Measurements from ENCODE around the gene ZNF148.
"Not testable (repeated sequence)": the region's sequence is repeated elsewhere in the genome, so short reads cannot be mapped to it uniquely, and the experiment has no call there.

ZNF148 gene, protein sequence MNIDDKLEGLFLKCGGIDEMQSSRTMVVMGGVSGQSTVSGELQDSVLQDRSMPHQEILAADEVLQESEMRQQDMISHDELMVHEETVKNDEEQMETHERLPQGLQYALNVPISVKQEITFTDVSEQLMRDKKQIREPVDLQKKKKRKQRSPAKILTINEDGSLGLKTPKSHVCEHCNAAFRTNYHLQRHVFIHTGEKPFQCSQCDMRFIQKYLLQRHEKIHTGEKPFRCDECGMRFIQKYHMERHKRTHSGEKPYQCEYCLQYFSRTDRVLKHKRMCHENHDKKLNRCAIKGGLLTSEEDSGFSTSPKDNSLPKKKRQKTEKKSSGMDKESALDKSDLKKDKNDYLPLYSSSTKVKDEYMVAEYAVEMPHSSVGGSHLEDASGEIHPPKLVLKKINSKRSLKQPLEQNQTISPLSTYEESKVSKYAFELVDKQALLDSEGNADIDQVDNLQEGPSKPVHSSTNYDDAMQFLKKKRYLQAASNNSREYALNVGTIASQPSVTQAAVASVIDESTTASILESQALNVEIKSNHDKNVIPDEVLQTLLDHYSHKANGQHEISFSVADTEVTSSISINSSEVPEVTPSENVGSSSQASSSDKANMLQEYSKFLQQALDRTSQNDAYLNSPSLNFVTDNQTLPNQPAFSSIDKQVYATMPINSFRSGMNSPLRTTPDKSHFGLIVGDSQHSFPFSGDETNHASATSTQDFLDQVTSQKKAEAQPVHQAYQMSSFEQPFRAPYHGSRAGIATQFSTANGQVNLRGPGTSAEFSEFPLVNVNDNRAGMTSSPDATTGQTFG

DNA sequence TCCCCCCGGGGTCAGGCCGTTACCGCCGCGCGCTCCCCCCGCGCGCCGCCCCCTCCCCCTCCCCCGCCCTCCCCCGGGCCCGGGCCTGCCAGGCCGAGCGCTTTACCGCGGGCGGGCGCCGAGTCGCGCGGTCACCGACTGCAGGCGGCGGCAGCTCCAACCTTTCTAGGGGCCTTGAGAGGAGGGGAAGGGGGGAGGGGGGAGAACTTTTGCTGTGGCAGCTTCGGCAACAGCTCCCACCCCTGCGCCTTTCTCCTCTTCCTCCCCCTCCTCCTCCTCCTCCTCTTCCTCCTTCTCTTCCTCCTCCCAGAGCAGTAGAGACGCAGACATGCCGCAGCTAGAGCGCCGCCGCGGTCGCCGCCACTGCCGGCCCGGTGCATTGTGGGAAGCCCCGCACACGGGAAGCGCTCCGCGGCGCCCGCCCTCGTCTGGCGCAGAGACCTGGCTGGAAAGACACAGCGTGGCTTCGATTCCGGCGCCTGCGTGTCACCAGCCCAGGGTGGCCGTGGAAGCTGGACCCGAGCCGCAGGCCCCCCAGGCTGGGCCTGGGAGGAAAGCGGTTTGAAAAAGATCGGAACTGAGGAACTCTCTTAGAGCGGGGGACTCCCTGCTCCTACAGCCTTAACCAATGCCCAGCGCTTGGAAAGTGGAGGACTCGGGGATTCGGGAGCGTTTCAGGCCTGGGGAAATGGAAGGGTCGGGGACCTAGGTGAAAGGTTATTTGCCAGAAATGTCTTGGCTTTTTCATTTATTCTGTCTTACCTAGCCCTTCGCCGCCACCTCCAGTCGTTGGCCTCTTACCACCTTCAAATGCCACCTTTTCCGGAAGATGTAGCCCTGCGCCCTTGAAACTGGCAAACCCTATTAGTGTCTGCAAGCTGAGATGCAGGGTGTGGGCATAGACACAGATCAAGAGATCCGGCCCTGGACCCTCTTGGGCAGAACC is at the start of gene ZNF148:
Gene ZNF148 (minus strand): TSS at position 330 of the 946 bp plus-strand sequence. CDS start 61,685 bp downstream, outside the sequence.
- peak; percentile 97 for DNase-seq

DNA sequence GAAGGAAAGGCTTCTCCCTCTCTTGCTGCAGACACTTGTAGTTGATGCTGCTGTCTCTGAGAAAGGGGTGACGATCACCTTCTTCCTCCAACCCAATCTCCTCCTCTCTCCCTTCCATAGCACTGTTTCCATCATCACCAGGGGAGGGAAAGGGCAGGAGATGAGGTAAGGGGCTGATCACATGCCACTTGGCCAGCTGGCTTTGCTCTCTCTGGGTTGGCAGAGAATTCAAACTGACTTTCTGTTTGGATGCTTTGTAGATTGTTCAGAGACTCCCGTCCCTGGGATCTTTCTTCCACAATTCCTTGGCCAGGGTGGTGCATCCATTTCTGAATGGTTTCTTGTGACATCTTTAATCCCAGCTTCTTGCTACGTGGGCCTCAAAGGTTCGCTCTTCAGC is 43.2 kb upstream of the ZNF148 start:
- no peak for DNase-seq

DNA sequence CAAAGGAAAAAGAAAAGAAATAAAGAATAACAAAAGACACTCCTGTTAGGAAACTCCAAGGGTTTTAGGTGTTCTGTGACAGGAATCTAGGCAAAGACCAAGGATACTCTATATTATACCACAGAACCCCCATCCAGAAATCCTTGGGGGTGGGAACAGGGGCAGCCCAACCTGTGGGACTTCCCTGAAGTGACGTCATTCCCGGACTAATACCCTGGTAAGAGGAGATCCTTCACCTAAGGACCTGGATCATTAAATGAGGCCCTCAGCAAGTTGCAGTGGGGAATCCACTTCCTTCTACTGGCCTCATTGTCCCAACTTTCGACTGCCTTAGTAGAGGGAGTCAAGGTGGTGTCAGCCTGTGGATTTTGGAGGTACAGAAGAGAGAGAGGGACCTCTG is 41.1 kb upstream of the ZNF148 start:
- DNase-seq: no peak

DNA sequence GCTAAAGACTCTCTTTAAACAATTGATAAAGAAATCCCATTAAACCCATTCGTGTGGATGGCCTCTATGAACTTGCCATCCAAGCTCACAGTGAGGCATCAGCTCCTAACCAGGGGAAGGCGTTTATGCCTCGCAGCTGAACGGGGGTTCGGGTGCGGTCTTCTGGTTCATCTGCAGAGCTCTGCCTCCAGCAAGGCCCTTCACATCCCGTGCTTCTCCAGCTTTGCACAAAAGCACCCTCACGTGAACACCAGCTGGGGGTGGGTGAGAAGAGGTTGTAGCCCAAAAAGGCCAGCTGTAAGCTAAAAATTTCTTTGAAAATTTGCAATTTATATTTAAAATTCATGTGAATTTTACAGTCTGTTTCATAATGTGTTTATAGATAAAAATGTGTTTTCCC is 39.5 kb upstream of the ZNF148 start:
- no peak for DNase-seq

DNA sequence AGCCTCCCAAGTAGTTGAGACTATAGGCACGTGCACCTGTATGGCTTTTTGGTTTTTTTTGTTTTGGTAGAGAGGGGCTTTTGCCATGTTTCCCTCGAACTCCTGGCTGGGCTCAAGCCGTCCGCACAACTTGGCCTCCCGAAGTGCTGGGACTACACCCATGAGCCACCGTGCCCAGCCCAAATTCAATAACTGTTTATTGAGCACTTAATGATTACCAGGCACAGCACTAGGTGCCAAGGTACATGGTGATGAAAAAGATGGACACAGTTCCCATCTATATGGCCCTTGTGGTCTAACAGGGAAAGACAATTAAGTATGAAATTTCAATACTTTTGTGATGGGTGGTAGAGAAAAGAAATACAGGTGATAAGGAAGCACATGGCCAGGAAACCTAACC is 35.8 kb upstream of the ZNF148 start:
- DNase-seq: no peak

DNA sequence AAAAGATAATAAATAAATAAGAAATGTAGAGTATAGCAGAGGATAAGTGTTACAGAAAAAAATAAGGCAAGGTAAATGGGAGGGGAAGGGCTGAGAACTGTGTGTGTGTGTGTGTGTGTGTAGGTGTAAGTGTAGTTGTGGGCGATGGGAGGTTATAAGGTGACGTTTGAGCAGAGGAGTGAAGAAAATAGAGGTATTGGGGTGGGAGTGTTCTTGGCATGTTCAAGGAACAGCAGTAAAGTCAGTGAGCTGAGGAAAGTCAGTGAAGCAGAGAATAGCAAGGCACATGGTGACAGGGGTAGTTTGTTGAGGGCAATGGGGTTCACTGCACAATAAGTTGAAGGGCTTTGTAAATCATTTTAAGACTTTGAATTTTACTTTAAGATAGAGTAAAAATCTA is 30.9 kb upstream of the ZNF148 start:
- DNase-seq: no peak

DNA sequence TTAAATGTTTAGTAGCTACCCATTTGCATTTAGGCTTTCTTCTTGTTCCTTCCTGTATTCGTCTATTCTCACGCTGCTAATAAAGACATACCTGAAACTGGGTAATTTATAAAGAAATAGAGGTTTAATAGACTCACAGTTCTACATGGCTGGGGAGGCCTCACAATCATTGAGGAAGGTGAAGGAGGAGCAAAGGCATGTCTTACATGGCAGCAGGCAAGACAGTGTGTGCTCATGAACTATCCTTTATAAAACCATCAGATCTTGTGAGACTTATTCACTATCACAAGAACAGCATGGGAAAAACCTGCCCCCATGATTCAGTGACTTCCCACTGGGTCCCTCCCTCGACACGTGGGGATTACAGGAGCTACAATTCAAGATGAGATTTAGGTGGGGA is 30.4 kb upstream of the ZNF148 start:
- not testable (repeated sequence) for DNase-seq

DNA sequence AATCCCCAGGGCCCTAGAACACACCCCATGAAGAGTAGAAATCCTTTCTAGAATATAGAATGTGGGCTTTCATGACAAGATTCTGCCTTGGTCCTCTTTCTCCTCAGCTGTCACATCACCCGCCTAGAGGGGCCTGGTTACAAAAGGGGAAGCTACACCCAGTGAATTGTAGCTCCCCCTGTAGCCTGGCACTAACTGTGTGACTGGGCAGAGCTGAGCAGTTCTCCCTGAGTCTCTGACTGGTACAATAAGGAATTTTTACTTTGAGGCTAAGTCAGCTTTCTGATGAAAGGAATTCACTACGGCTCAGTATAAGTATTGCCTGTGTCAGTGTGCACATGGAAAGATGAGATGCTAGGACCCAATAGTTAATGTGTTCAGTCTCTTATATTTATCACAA is 28.7 kb upstream of the ZNF148 start:
- DNase-seq: no peak

DNA sequence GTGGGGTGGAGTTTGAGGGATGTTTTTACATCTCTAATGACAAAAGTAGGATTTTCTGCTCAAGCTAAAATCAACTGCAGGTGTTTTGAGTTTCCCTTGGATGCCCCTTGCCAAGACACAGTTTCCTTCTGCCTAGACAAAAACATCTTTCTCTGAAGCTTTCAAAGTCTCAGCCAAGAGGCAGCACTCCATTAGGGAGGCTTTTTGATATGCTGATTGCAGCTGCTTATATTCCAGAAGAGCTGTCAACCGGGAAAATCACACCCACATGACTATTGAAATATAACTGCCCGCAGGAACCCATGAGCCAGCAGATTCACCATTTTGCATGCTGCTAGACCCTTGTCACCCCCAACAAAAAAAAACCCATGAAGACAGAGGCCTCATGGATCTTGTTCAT is 27.5 kb upstream of the ZNF148 start:
- no peak for DNase-seq

DNA sequence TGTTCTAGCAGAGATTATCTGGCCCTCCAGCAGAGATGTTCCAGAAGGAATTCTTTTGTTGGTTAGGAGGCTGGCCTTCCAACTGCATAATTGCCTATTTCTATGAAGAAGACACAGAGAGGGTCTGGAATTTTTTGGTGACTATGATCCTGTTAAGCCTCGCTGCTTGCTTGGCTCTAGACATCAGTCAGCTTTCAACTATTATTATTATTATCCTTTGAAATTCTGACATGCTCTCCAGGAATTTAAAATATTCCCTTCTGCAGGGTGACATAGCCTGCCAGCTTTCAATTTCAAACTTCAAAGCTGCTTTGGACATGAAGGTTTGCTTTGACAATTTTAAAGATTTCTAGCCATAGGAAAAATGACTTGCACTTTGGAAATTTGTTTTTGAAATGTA is 26.3 kb upstream of the ZNF148 start:
- no peak for DNase-seq

DNA sequence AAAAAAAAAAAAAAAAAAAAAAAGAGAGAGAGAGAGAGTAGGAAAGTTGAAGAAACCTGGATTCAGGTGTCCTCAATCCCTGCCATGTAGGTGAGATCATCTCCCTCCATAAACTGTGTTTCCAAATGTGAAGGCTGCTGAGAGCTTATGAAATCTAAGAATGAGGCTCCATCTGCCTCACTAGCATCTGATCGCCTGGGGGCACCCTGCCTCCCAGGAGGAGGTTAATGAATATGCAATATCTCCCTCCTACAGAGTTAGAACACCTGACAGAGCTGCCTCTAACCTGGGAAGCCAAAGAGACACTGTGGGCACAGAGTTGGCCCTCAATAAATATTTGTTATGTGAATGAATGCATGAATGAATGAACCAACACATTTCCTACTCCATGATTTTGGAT is 23.8 kb upstream of the ZNF148 start:
- no peak for DNase-seq

DNA sequence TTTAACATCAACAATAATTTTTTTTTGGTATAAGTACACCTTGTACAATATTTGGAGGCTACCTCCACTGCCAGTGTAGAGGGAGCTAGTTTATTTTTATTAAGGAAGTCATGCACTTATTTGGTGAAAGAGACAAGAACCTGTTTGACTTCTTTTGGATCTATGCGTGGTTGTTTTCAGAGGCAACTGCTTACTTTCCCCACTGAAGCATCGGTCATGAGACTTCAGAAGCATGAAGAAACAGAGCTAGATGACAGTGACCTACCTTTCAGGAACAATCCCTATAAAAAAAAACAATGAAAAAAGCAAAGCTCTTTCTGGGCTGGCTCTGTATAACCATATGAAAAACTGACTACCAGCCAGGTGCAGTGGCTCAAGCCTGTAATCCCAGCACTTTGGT is 20.0 kb upstream of the ZNF148 start:
- DNase-seq: no peak

DNA sequence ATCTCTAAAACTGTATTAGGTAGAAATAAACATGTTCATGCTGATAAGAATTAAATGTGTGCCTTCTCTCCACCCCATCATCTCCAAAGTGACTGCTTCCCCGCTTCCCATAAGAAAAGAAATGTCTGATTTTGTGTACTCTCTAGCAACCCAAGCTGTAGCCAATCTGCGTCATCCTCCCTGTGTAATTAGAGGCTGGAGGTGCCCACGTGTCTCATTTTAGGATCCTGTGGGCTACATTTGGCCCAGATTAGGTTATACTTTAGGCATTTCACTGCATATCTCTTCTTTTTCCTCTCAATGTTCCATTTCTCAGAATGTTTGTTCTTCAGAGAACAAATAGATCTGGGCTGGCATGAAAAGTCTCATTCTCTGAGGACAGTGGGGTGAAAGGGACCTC is 19.3 kb upstream of the ZNF148 start:
- DNase-seq: no peak

DNA sequence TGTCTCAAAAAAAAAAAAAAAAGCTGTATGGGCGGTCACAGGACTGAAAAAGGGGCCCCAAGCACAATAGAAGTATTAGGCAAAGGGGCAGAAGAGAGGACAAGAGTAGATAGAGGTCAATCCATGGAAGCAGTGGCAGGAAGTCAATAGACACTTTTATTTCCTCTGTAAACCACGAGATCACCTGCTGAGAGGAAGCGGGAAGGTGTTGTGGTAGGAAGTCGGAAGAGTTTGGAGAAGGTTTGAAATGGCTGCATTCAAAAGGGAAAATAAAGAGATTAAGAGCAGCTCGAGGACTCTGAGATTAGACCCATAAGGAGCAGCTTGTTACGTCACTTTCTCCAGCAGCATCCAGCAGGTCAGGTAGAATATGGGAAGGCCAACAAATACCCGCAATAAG is 14.2 kb upstream of the ZNF148 start:
- no peak for DNase-seq

DNA sequence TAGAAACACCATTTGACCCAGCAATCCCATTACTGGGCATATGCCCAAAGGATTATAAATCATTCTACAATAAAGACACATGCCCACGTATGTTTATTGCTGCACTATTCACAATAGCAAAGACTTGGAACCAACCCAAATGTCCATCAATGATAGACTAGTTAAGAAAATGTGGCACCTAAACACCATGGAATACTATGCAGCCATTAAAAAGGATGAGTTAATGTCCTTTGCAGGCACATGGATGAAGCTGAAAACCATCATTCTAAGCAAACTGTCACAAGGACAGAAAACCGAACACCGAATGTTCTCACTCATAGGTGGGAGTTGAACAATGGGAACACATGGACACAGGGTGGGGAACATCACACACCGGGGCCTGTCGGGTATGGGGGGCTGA is 13.2 kb upstream of the ZNF148 start:
- DNase-seq: not testable (repeated sequence)

DNA sequence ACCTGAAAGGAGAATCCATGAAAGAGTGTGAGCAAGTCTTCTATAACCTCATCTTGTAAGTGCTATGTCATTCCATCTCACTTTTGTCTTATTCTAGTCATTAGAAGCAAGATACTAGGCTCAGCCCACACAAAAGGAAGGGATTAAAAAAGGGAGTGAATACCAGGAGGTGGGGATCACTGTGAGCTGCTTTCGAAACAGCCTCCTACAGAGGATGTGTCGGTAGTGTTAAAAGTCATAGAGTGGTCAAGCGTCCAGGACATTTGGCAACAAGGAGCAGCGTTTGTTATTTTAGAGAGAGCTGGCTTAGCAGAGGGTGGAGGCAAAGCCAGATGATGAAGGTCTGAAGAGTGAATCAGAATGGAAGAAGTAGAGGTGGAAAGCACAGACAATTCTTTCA is 11.7 kb upstream of the ZNF148 start:
- no peak for DNase-seq

DNA sequence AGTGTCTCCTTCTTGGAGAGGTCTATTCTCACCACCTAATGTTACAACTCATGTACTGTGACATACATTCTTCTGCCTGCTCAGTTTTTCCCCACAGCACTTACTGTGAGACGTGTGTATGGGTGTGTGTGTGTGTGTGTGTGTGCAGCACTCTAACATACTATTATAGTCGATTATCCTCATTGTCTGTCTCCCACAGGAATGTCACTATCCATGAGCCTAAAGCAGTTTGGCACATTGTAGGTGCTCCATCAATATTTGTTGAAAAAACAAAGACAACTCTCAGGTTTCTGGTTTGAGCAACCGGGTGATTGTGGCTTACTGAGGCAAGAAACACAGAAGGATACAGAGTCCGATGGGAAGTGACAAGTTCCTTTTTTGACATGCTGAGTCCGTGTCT is 8.6 kb upstream of the ZNF148 start:
- DNase-seq: no peak

DNA sequence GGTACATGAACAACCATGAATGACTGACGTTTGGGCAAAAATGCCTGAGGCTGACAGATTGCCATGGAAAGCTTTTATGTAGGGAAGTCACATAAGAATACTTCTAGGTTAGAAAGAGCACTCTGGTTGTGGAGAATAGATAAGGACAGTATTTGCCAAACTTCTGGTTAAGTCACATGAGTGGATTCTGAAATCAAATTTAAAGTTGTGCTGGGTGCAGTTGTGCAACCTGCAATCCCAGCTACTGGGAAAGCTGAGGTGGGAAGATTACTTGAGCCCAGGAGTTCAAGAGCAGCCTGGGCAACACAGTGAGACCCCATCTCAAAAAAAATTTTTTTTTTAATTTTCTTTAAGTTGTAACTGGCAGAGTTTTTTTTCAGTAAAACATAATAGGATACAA is 7.2 kb upstream of the ZNF148 start:
- no peak for DNase-seq

DNA sequence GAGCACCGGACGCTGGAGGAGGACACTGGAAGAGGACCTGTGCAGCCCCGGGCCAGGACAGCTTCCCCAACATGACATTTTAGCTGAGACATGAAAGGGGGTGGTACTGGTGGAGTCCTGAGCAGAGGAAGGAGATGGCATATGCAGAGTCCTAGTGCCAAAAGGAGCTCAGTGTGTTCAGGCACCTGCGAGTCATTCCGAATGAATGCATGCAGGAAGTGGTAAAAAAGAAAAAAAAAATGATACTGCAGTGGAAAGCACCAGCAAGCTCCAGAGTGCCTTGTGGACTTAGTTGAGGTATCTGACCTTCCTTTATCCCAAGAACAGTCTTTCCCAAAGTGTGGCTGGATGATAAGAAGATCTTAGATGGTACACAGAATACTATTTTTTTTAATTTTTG is 6.6 kb upstream of the ZNF148 start:
- peak; percentile 62 for DNase-seq

DNA sequence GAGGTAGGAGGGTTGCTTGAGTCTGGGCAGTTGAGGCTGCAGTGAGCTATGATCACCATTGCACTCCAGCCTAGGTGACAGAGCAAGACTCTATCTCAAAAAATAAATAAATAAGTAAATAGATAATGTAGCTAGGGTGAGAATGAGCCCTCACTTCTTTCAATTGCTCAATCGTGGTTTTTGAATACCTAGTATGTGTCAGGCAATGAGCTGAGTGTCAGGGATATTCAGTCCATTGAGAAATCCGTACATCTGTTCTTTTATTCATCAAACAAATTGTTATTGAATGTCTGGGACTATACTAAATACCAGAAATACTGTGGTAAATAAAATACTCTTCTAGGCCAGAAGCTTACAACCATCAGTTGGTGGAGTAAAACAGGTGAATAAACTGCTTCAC is 6.2 kb upstream of the ZNF148 start:
- no peak for DNase-seq

DNA sequence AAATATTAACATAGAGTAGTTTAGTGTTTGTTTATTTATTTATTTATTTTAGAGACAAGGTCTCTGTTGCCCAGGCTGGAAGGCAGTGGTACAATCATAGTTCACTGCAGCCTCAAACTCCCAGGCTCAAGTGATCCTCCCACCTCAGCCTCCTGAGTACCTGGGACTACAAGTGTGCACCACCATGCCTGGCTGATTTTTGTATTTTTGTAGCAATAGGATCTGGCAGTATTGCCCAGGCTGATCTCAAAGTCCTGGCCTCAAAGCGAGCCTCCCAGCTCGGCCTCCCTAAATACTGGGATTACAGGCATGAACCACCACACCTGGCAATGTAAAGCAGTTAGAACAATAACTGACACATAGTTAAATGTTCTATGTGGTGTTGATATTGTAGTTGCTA is 4.4 kb upstream of the ZNF148 start:
- no peak for DNase-seq

DNA sequence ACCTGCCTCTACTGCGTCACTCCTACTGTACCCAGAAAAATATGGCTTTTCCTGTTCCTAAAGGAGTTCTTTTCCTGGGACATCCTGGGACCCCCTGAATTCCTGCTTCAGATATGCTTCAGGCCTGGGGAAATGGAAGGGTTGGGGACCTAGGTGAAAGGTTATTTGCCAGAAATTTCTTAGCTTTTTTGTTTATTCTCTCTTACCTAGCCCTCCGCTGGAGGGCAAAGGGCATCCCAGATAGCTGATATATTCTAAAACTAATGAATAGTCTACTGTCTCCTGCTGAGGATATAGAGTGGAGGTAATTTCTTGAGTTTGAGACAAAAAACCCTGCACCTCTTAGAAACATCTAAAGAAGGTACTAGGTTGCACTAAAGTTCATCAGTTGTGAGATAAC is 3.6 kb upstream of the ZNF148 start:
- no peak for DNase-seq

DNA sequence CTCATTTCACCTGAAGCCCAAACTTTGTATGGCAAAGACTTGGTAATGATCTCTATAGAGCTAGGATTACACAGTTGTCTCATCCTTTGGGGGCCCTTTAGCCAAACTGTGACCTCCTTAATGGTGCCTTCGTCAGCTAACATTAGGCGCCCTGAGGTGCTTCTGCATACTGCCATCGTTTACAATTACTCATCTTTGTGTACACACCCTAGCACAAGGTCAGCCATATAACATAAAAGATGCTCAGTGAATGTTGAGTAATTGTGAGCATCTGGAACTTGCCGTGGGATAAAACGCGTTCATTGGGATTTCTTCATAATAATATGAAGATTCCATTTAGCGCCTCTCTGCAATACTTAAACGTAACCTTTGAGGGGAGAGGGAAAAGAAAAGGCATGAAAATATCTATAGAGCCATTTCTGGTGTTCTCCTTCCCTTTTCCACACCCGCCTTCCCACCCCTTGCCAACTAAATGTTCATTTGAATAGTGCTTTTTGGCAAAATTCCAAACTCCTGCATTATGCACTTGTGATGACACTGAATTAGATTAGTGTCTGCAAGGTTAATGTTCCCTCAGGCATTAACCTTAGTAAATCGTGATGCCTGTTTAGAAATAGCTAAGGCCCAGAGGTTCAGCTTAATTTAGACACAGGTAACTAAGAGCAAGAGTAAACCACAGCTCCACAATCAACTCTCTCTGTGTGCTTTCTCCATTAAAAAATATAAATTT is 990 bp upstream of the ZNF148 start:
- no peak for DNase-seq

Measured in activated effector memory CD4-positive, alpha-beta T cell treated with anti-CD3 and anti-CD28 coated beads, Interleukin-2, amount 50 U/mL, for 16 hours (primary cell).